HepG2 (cell line): ENCODE measurements around the gene CAMK2D. TPM values are rescaled to one million over a fixed set of nuclear protein-coding genes. Genes with fewer than 3 reads are reported as not detected.

ENCODE experiments used
- ATAC-seq: fragments of 200-7000 bp; cut with Tn5 transposase; 3 replicates; pipeline ENCODE4 v1.9.1; 2020; ENCODE audit warnings: mild to moderate bottlenecking, moderate library complexity
- BruUV-seq: library from RNA; stranded (reverse); fragments of 400-500 nt; replicated peaks from 2 replicates; lab custom pipeline; 2021; lab: Mats Ljungman, UMichigan
- CTCF ChIA-PET: fragments of 300-600 bp; formaldehyde crosslinking; extraction: SDS; loops from one replicate; lab custom pipeline; 2021; ENCODE audit warnings: low total read pairs, inconsistent platforms, low intra/inter-chr PET ratio; lab: Yijun Ruan, JAX
- POLR2A ChIA-PET: fragments of 350-600 bp; sonication (Branson Sonifier 250); formaldehyde crosslinking; loops from one replicate; lab custom pipeline; 2020; ENCODE audit warnings: antibody characterized with exemption, inconsistent platforms; lab: Yijun Ruan, JAX
- DNase-seq: peaks from one replicate; pipeline ENCODE4 v3.0.0-alpha.2; 2015; ENCODE audit warnings: low spot score
- FAIRE-seq: peaks from 3 replicates; lab custom pipeline; 2011; peaks lifted over from hg19 to GRCh38; lab: Jason Lieb, UNC
- H2AFZ ChIP-seq: one replicate; pipeline ENCODE4 v1.6.1; 2011; ENCODE audit warnings: low read length, inconsistent platforms
- H3K27ac ChIP-seq: fragments of 300-600 bp; 3 replicates; pipeline ENCODE4 v1.8.0; 2011; ENCODE audit warnings: mixed run types, mild to moderate bottlenecking, mixed read lengths, low read length, inconsistent platforms; ENCODE audit not compliant: insufficient read depth; ENCODE audit errors: extremely low read length
- H3K27me3 ChIP-seq, 2 experiments: fragments of 200-600 bp in 1 of 2; 2 replicates in 1 of 2; 3 replicates in 1 of 2; pipeline versions ENCODE4 v1.6.0 to v1.8.0; 2011; ENCODE audit warnings: low read length in 2 of 2, mild to moderate bottlenecking in 2 of 2, moderate library complexity in 2 of 2, inconsistent platforms in 1 of 2; ENCODE audit not compliant: insufficient read depth in 2 of 2, control insufficient read depth in 1 of 2
- H3K36me3 ChIP-seq, 2 experiments: fragments of 200-600 bp in 1 of 2; replicated peaks in 1 of 2; 2 replicates in 1 of 2; 3 replicates in 1 of 2; pipeline versions ENCODE4 v1.5.1 to v1.8.0; 2011; ENCODE audit warnings: low read length in 2 of 2, inconsistent platforms in 1 of 2; ENCODE audit not compliant: insufficient read depth in 2 of 2, control insufficient read depth in 1 of 2
- H3K4me1 ChIP-seq: 2 replicates; pipeline ENCODE4 v1.5.1; 2012; ENCODE audit warnings: low read length, inconsistent platforms; ENCODE audit not compliant: insufficient read depth
- H3K4me2 ChIP-seq: 2 replicates; pipeline ENCODE4 v1.6.0; 2011; ENCODE audit warnings: low read depth, low read length, inconsistent platforms
- H3K4me3 ChIP-seq, 3 experiments: fragments of 200-600 bp in 1 of 3; sonication (generic), shearing (Covaris generic) in 1 of 3; replicated peaks in 1 of 3; 2 replicates each; pipeline ENCODE4 v1.5.1; 2011 to 2016; ENCODE audit warnings: low read length in 3 of 3, inconsistent platforms in 2 of 3, low read depth in 2 of 3, mild to moderate bottlenecking in 2 of 3, control low read depth in 1 of 3, mixed read lengths in 1 of 3; ENCODE audit not compliant: insufficient read depth in 1 of 3
- H3K79me2 ChIP-seq: one replicate; pipeline ENCODE4 v1.6.1; 2011; ENCODE audit warnings: low read length, inconsistent platforms; ENCODE audit not compliant: insufficient read depth
- H3K9ac ChIP-seq: 2 replicates; pipeline ENCODE4 v1.6.0; 2011; ENCODE audit warnings: mild to moderate bottlenecking, low read depth, low read length, inconsistent platforms; ENCODE audit not compliant: insufficient read depth
- H3K9me3 ChIP-seq: 2 replicates; pipeline ENCODE4 v1.5.1; 2012; ENCODE audit warnings: mild to moderate bottlenecking, low read length
- H4K20me1 ChIP-seq: 2 replicates; pipeline ENCODE4 v1.6.0; 2011; ENCODE audit warnings: inconsistent platforms, mild to moderate bottlenecking, low read length, moderate library complexity; ENCODE audit not compliant: insufficient read depth
- ARID4A ChIP-seq: sonication (generic); formaldehyde crosslinking; IDR thresholded peaks from 2 replicates; pipeline ENCODE4 v1.5.0; 2020; ENCODE audit warnings: mild to moderate bottlenecking, missing genetic modification reagents, borderline replicate concordance
- HNRNPK ChIP-seq: fragments of 200-400 bp; formaldehyde crosslinking; IDR thresholded peaks from 2 replicates; pipeline ENCODE4 v1.6.1; 2018; ENCODE audit warnings: low read length, low read depth, moderate library complexity, mild to moderate bottlenecking; ENCODE audit not compliant: poor library complexity, severe bottlenecking
- HOXA9 ChIP-seq: sonication (generic); formaldehyde crosslinking; IDR thresholded peaks from 2 replicates; pipeline ENCODE4 v1.8.1; 2022; ENCODE audit warnings: missing genetic modification reagents, mild to moderate bottlenecking, moderate library complexity, borderline replicate concordance
- IRF9 ChIP-seq: sonication (generic); formaldehyde crosslinking; IDR thresholded peaks from 2 replicates; pipeline ENCODE4 v1.8.0; 2022; ENCODE audit warnings: missing genetic modification reagents, mild to moderate bottlenecking, borderline replicate concordance
- KMT2B ChIP-seq: IDR thresholded peaks from 2 replicates; pipeline ENCODE4 v1.6.1; 2016; ENCODE audit warnings: missing genetic modification reagents, missing compliant biosample characterization
- RBFOX2 ChIP-seq: fragments of 200-400 bp; formaldehyde crosslinking; IDR thresholded peaks from 2 replicates; pipeline ENCODE4 v1.6.1; 2017; ENCODE audit warnings: low read depth, mild to moderate bottlenecking, low read length
- SAP130 ChIP-seq: IDR thresholded peaks from 2 replicates; pipeline ENCODE4 v1.6.1; 2016; ENCODE audit warnings: low read depth
- ZNF101 ChIP-seq: sonication (generic); formaldehyde crosslinking; IDR thresholded peaks from 2 replicates; pipeline ENCODE4 v1.4.0; 2020; ENCODE audit warnings: mild to moderate bottlenecking, low read depth, missing genetic modification reagents, borderline replicate concordance
- ZNF18 ChIP-seq: sonication (generic); formaldehyde crosslinking; IDR thresholded peaks from 2 replicates; pipeline ENCODE4 v1.8.0; 2022; ENCODE audit warnings: mild to moderate bottlenecking, missing genetic modification reagents; ENCODE audit not compliant: insufficient replicate concordance
- ZNF274 ChIP-seq: sonication (generic); formaldehyde crosslinking; IDR thresholded peaks from 2 replicates; pipeline ENCODE4 v1.5.1; 2020; ENCODE audit warnings: mild to moderate bottlenecking, missing genetic modification reagents
- ZNF570 ChIP-seq: sonication (generic); formaldehyde crosslinking; IDR thresholded peaks from 2 replicates; pipeline ENCODE4 v1.4.0; 2020; ENCODE audit warnings: mild to moderate bottlenecking, missing genetic modification reagents, borderline replicate concordance
- ZNF710 ChIP-seq: sonication (generic); formaldehyde crosslinking; IDR thresholded peaks from 2 replicates; pipeline ENCODE4 v1.5.0; 2020; ENCODE audit warnings: mild to moderate bottlenecking, missing genetic modification reagents, borderline replicate concordance
- WGBS: methylation state at CpG from one replicate; pipeline ENCODE4 v1.1.6; 2017; ENCODE audit warnings: low lambda C conversion rate; 5-methylcytosine and 5-hydroxymethylcytosine counted together
- in situ Hi-C: cut with HindIII; loops from 2 replicates; pipeline ENCODE4 v1.10.0; 2017; ENCODE audit warnings: low pct_unique_long_range_greater_than_20kb; ENCODE audit not compliant: extremely low pct_ligation_motif_present
- intact Hi-C: fragments of 100-400 bp; cut with micrococcal nuclease; formaldehyde crosslinking; loops from one replicate; pipeline ENCODE4 v1.10.0; 2022; ENCODE audit not compliant: unreplicated experiment
- polyA plus RNA-seq, 8 experiments: library from polyadenylated mRNA; depleted of rRNA in 3 of 8; stranded (reverse) in 7 of 8; unstranded in 1 of 8; fragments of >200 nt; fragmentation: Illumina TruSeq in 4 of 8; extraction: Trizol in 4 of 8; gene quantifications; 2 replicates each; pipeline versions ENCODE4 v1.2.1 to v1.2.3, GENCODE V29; 2011 to 2016; ENCODE audit warnings: low read depth in 4 of 8, missing spikeins in 1 of 8, mixed read lengths in 1 of 8; ENCODE audit not compliant: insufficient read depth in 1 of 8
- total RNA-seq, 5 experiments: library from RNA; depleted of rRNA; stranded (reverse); fragments of >200 nt; fragmentation: Illumina TruSeq; extraction: Trizol; gene quantifications; 2 replicates each; pipeline ENCODE4 v1.2.3, GENCODE V29; 2016; ENCODE audit warnings: low read depth in 1 of 5

The CAMK2D gene
- total and polyA plus RNA-seq, 2 of the 13 experiments (the other 11 are each of a cell fraction or from before 2014, with no cell fraction given) = 18.0 to 65.4 TPM

- Histone ChIP-seq H3K79me2 (peaks cover 41% of the 10 kb centered on the region), H2AFZ (no peak overlapping the region), H4K20me1 (no peaks in the 10 kb centered on the region), H3K9me3 (no peaks in the 10 kb centered on the region), H3K27me3 (no peaks in the 10 kb centered on the region; a peak in 1 of 5 replicates), H3K27ac (peak overlapping the region; percentile 95), H3K36me3 (no peaks in the 10 kb centered on the region), H3K9ac (peak overlapping the region; percentile 89), H3K4me1 (peaks cover 57% of the 10 kb centered on the region), H3K4me3 (peak overlapping the region; percentile 70 to 96 (median 94)), H3K4me2 (peak overlapping the region; percentile 87)
- intact Hi-C loops = loop anchor here (1.0 to 10.0 kb wide), 5 partner anchors 76 to 616 kb away; no protein-coding TSS in a partner anchor
- in situ Hi-C loops = loop anchor here (5.0 to 10.0 kb wide), 2 partner anchors 214 to 366 kb away; no protein-coding TSS in a partner anchor
- CTCF ChIA-PET = no interaction called here
- FAIRE-seq = no peak
- peak; percentile 85 for ATAC-seq
- POLR2A ChIA-PET = interaction anchor here (0.6 to 1.3 kb wide), 13 partner anchors 12 to 366 kb away, joined by 3 to 6 read pairs (median 3); no protein-coding TSS in a partner anchor
- DNase-seq = peak; percentile 74
- WGBS = 1% methylated on average over 27 of the region's 64 CpGs
- no TSS peak for BruUV-seq
- TF ChIP-seq ZNF710 = no peak
- TF ChIP-seq SAP130 (CRISPR knock-in tag) = peak; percentile 31
- TF ChIP-seq RBFOX2 = peak; percentile 19
- 0 out of 2 replicates have a peak, but pooled peaks have one; percentile 36 for TF ChIP-seq HOXA9
- TF ChIP-seq ZNF570 (CRISPR knock-in tag) = 0 out of 2 replicates have a peak, but pooled peaks have one; percentile 69
- TF ChIP-seq ZNF18 (CRISPR knock-in tag) = peak; percentile 66
- TF ChIP-seq ARID4A = peak; percentile 51; the same call in 1 of the 2 replicates
- 0 out of 2 replicates have a peak, but pooled peaks have one; percentile 1 for TF ChIP-seq ZNF101
- no peak for TF ChIP-seq IRF9
- TF ChIP-seq HNRNPK = peak; percentile 33
- TF ChIP-seq ZNF274 (CRISPR knock-in tag) = peak; percentile 50; the same call in 1 of the 2 replicates
- peak; percentile 51 for TF ChIP-seq KMT2B
These were observed 531 bp downstream of the CAMK2D start for GRCh38 chr4:113760795-113761619.
